K562 (cell line): ENCODE results near the gene BMI1. TPM values are rescaled to one million over a fixed set of nuclear protein-coding genes. Genes with fewer than 3 reads are reported as not detected.

Experiments used
- ATAC-seq: fragments of 200-7000 bp; cut with Tn5 transposase; 3 replicates; pipeline ENCODE4 v1.9.1; 2020; ENCODE audit warnings: moderate library complexity
- BruUV-seq: library from RNA; stranded (reverse); fragments of 400-500 nt; replicated peaks from 2 replicates; lab custom pipeline; 2021; lab: Mats Ljungman, UMichigan
- CTCF ChIA-PET: fragments of 300-600 bp; formaldehyde crosslinking; extraction: SDS; loops from one replicate; lab custom pipeline; 2021; ENCODE audit warnings: low intra/inter-chr PET ratio; lab: Yijun Ruan, JAX
- POLR2A ChIA-PET: fragments of 300-600, 350-650 bp; sonication (Branson Sonifier 250); formaldehyde crosslinking; extraction: SDS; loops from one replicate; lab custom pipeline; 2021; ENCODE audit warnings: antibody characterized with exemption, inconsistent platforms; lab: Yijun Ruan, JAX
- DNase-seq, 4 experiments: peaks; one replicate each; pipeline versions ENCODE4 v3.0.0 to v3.0.0-alpha.2; 2011 to 2018; ENCODE audit warnings: low spot score in 3 of 4, mixed read lengths in 3 of 4; ENCODE audit errors: extremely low read depth in 1 of 4
- FAIRE-seq: peaks from 2 replicates; lab custom pipeline; 2011; peaks lifted over from hg19 to GRCh38; lab: Jason Lieb, UNC
- H2AFZ ChIP-seq: 2 replicates; pipeline ENCODE4 v1.6.0; 2011; ENCODE audit warnings: low read depth, low read length, control low read depth, inconsistent platforms
- H3K27ac ChIP-seq: fragments of 200-600 bp; 3 replicates; pipeline ENCODE4 v1.8.0; 2011; ENCODE audit warnings: low read depth, mild to moderate bottlenecking, control low read depth, inconsistent platforms, low read length, moderate library complexity, mixed read lengths; ENCODE audit errors: extremely low read depth
- H3K27me3 ChIP-seq, 2 experiments: fragments of 300-600 bp in 1 of 2; 2 replicates in 1 of 2; 3 replicates in 1 of 2; pipeline versions ENCODE4 v1.6.0 to v1.8.0; 2011; ENCODE audit warnings: inconsistent platforms in 2 of 2, low read length in 2 of 2, mild to moderate bottlenecking in 1 of 2, mixed read lengths in 1 of 2, moderate library complexity in 1 of 2; ENCODE audit not compliant: control insufficient read depth in 2 of 2, insufficient read depth in 2 of 2
- H3K36me3 ChIP-seq: fragments of 300-600 bp; 3 replicates; pipeline ENCODE4 v1.8.0; 2011; ENCODE audit warnings: mild to moderate bottlenecking, low read length, inconsistent platforms; ENCODE audit not compliant: control insufficient read depth, insufficient read depth
- H3K4me1 ChIP-seq, 2 experiments: fragments of 200-600 bp in 1 of 2; replicated peaks in 1 of 2; 2 replicates in 1 of 2; 3 replicates in 1 of 2; pipeline versions ENCODE4 v1.5.1 to v1.8.0; 2011; ENCODE audit warnings: inconsistent platforms in 2 of 2, low read length in 2 of 2, mild to moderate bottlenecking in 1 of 2, mixed read lengths in 1 of 2, moderate library complexity in 1 of 2; ENCODE audit not compliant: control insufficient read depth in 2 of 2, insufficient read depth in 2 of 2
- H3K4me2 ChIP-seq: 2 replicates; pipeline ENCODE4 v1.6.1; 2011; ENCODE audit warnings: low read length, control low read depth, inconsistent platforms, mixed read lengths; ENCODE audit not compliant: insufficient read depth
- H3K4me3 ChIP-seq: fragments of 200-600 bp; sonication (generic), shearing (Covaris generic); 2 replicates; pipeline ENCODE4 v1.5.1; 2016; ENCODE audit warnings: control low read depth, inconsistent platforms
- H3K79me2 ChIP-seq: fragments of 200-600 bp; 3 replicates; pipeline ENCODE4 v1.8.0; 2011; ENCODE audit warnings: low read length, inconsistent platforms; ENCODE audit not compliant: control insufficient read depth, insufficient read depth
- H3K9ac ChIP-seq, 2 experiments: 2 replicates each; pipeline versions ENCODE4 v1.6.0 to v1.6.1; 2011; ENCODE audit warnings: low read depth in 2 of 2, low read length in 2 of 2, control low read depth in 1 of 2, inconsistent platforms in 1 of 2, mild to moderate bottlenecking in 1 of 2, mixed read lengths in 1 of 2; ENCODE audit not compliant: insufficient read depth in 1 of 2
- H3K9me1 ChIP-seq: one replicate; pipeline ENCODE4 v1.6.0; 2011; ENCODE audit warnings: inconsistent platforms, mild to moderate bottlenecking, low read length, moderate library complexity; ENCODE audit not compliant: control insufficient read depth, insufficient read depth
- H3K9me3 ChIP-seq: replicated peaks from 2 replicates; pipeline ENCODE4 v1.5.1; 2011; ENCODE audit warnings: low read depth, low read length, inconsistent platforms; ENCODE audit not compliant: control insufficient read depth, insufficient read depth
- H4K20me1 ChIP-seq: replicated peaks from 2 replicates; pipeline ENCODE4 v1.6.1; 2011; ENCODE audit warnings: low read length, inconsistent platforms, mixed read lengths; ENCODE audit not compliant: control insufficient read depth, insufficient read depth
- ADNP ChIP-seq: fragments of 200-800 bp; sonication (Bioruptor generic); IDR thresholded peaks from 2 replicates; pipeline ENCODE4 v1.6.1; 2016; ENCODE audit warnings: missing genetic modification characterization, missing compliant biosample characterization
- BRD4 ChIP-seq: fragments of 200-600 bp; sonication (generic); IDR thresholded peaks from 2 replicates; pipeline ENCODE4 v1.6.1; 2017; ENCODE audit warnings: inconsistent platforms
- CREB3L1 ChIP-seq: fragments of 450-650 bp; IDR thresholded peaks from 2 replicates; pipeline ENCODE4 v1.6.1; 2014; ENCODE audit warnings: low read depth, mild to moderate bottlenecking, moderate library complexity, borderline replicate concordance
- ELF2 ChIP-seq: fragments of 250-450 bp; sonication (Bioruptor Pico); IDR thresholded peaks from 2 replicates; pipeline ENCODE4 v1.5.0; 2021; ENCODE audit warnings: mild to moderate bottlenecking
- ILK ChIP-seq: fragments of 450-650 bp; IDR thresholded peaks from 2 replicates; pipeline ENCODE4 v1.6.1; 2016; ENCODE audit warnings: missing genetic modification characterization, low read depth, mild to moderate bottlenecking, missing compliant biosample characterization, moderate library complexity, borderline replicate concordance
- MAFG ChIP-seq: fragments of 450-650 bp; conservative IDR thresholded peaks from 2 replicates; pipeline ENCODE4 v1.6.1; 2016; ENCODE audit warnings: missing genetic modification characterization, missing compliant biosample characterization
- PHB2 ChIP-seq: fragments of 450-650 bp; IDR thresholded peaks from 2 replicates; pipeline ENCODE4 v1.6.1; 2017; ENCODE audit warnings: low read depth
- RAD51 ChIP-seq: fragments of 450-650 bp; IDR thresholded peaks from 2 replicates; pipeline ENCODE4 v1.7.1; 2016; ENCODE audit warnings: low read depth, mild to moderate bottlenecking, borderline replicate concordance
- SAP30 ChIP-seq: fragments of 200-600 bp; sonication (generic); IDR thresholded peaks from 2 replicates; pipeline ENCODE4 v1.6.1; 2012; ENCODE audit warnings: borderline replicate concordance, low read depth, mild to moderate bottlenecking, moderate library complexity, low read length, control low read depth, inconsistent platforms; ENCODE audit not compliant: insufficient read depth, poor library complexity, severe bottlenecking
- SIRT6 ChIP-seq: IDR thresholded peaks from one replicate; pipeline ENCODE4 v1.6.1; 2012; ENCODE audit warnings: low read depth, mild to moderate bottlenecking, control low read depth, inconsistent platforms, low read length, moderate library complexity
- SIX5 ChIP-seq, 2 experiments: IDR thresholded peaks; 2 replicates each; pipeline ENCODE4 v1.6.1; 2011; ENCODE audit warnings: low read length in 2 of 2, borderline replicate concordance in 1 of 2, low read depth in 1 of 2, mild to moderate bottlenecking in 1 of 2, moderate library complexity in 1 of 2; ENCODE audit not compliant: insufficient read depth in 1 of 2
- SMARCC2 ChIP-seq: fragments of 450-650 bp; IDR thresholded peaks from 2 replicates; pipeline ENCODE4 v1.6.1; 2017; ENCODE audit warnings: antibody characterized with exemption, moderate library complexity, mild to moderate bottlenecking, low read depth
- SOX6 ChIP-seq: fragments of 450-650 bp; IDR thresholded peaks from 2 replicates; pipeline ENCODE4 v1.6.1; 2014; ENCODE audit warnings: mild to moderate bottlenecking
- TCF15 ChIP-seq: fragments of 250-450 bp; sonication (Bioruptor Pico); IDR thresholded peaks from 2 replicates; pipeline ENCODE4 v1.8.0; 2022; ENCODE audit warnings: moderate library complexity, mild to moderate bottlenecking, inconsistent platforms
- THRB ChIP-seq: fragments of 450-650 bp; formaldehyde crosslinking; conservative IDR thresholded peaks from 2 replicates; pipeline ENCODE4 v1.4.0; 2022; ENCODE audit warnings: mild to moderate bottlenecking, missing genetic modification characterization
- ZNF121 ChIP-seq: sonication (generic); formaldehyde crosslinking; conservative IDR thresholded peaks from 2 replicates; pipeline ENCODE4 v1.8.0; 2022; ENCODE audit warnings: missing genetic modification reagents
- ZNF436 ChIP-seq: fragments of 250-450, 450-650 bp; sonication (Bioruptor Pico); formaldehyde crosslinking; IDR thresholded peaks from 2 replicates; pipeline ENCODE4 v1.7.0; 2020; ENCODE audit warnings: mild to moderate bottlenecking
- ZNF583 ChIP-seq: fragments of 250-450 bp; sonication (Bioruptor Pico); IDR thresholded peaks from 2 replicates; pipeline ENCODE4 v1.4.0; 2020
- ZNF785 ChIP-seq: fragments of 250-450 bp; sonication (Bioruptor Pico); IDR thresholded peaks from 2 replicates; pipeline ENCODE4 v1.4.0; 2020; ENCODE audit warnings: mild to moderate bottlenecking
- WGBS: fragments of 100-300 bp; shearing (Covaris generic); methylation state at CpG from one replicate; pipeline ENCODE4 v1.1.6; 2016; ENCODE audit warnings: low coverage, mixed read lengths; ENCODE audit not compliant: insufficient coverage; ENCODE audit errors: missing lambda C conversion rate; 5-methylcytosine and 5-hydroxymethylcytosine counted together
- in situ Hi-C: fragments of 300-500 bp; cut with MboI; formaldehyde crosslinking; loops from 4 replicates; pipeline ENCODE4 v1.15.0; 2018; ENCODE audit warnings: inconsistent platforms, mixed read lengths
- intact Hi-C: fragments of 100-400 bp; cut with micrococcal nuclease; formaldehyde crosslinking; loops from 2 replicates; pipeline ENCODE4 v1.14.2; 2022
- polyA plus RNA-seq, 8 experiments: library from polyadenylated mRNA; depleted of rRNA in 4 of 8; stranded (reverse) in 5 of 8; unstranded in 3 of 8; fragments of >200 nt; fragmentation: Nextera tagmentation in 2 of 8; fragmentation: Illumina TruSeq in 1 of 8; extraction: Ambion mirVana in 2 of 8; extraction: Trizol in 1 of 8; gene quantifications; 2 replicates each; pipeline versions ENCODE4 v1.2.1 to v1.2.3, GENCODE V29; 2011 to 2014; ENCODE audit warnings: inconsistent platforms in 1 of 8, missing spikeins in 1 of 8
- total RNA-seq, 7 experiments: library from RNA; depleted of rRNA in 6 of 7; stranded (reverse); fragments of >200 nt in 6 of 7; fragmentation: Illumina TruSeq in 2 of 7; extraction: Trizol in 2 of 7; gene quantifications; 2 replicates each; pipeline versions ENCODE4 v1.2.1 to v1.2.3, GENCODE V29; 2011 to 2021; ENCODE audit warnings: low replicate concordance in 1 of 7

BMI1 gene
- total and polyA plus RNA-seq, 9 of the 15 experiments (the other 6 are each of a cell fraction or from before 2014, with no cell fraction given): 21.4 to 103 (median 70.8) TPM

GRCh38 chr10:22344249-22344648 lies 23.4 kb downstream of the BMI1 start:
- 94% methylated on average over 1 of the region's 1 CpG for WGBS
- intact Hi-C loops (loop anchor here (5.0 kb wide), 1 partner anchor 73 kb away; no protein-coding TSS in a partner anchor), in situ Hi-C loops (no loop called here)
- H3K4me1 ChIP-seq: peaks cover 5 to 15% of the 10 kb centered on the region in 2 experiments; a peak in 4 of 5 replicates
- DNase-seq (no peak), ATAC-seq (no peak), FAIRE-seq (no peak)
- BruUV-seq: no TSS peak
- ChIA-PET POLR2A (interaction anchor here (0.7 to 2.1 kb wide), 2 partner anchors 12 to 710 kb away, joined by 3 to 6 read pairs; no protein-coding TSS in a partner anchor), CTCF (no interaction called here)
- TF ChIP-seq CREB3L1 (no peak), PHB2 (no peak), THRB (CRISPR knock-in tag) (no peak), RAD51 (no peak), TCF15 (CRISPR knock-in tag) (no peak), ZNF785 (no peak), ZNF436 (CRISPR knock-in tag) (no peak), SMARCC2 (no peak), SOX6 (no peak), ZNF583 (CRISPR knock-in tag) (no peak), ADNP (no peak), SIRT6 (no peak), SAP30 (no peak), ZNF121 (CRISPR knock-in tag) (no peak), ELF2 (CRISPR knock-in tag) (no peak), MAFG (no peak), ILK (no peak), SIX5 (IDR thresholded peaks at IDR 0.05; ENCODE audit: borderline replicate concordance in 1 of 2, insufficient read depth in 1 of 2, low read depth in 1 of 2, low read length in 2 of 2) (no peak), BRD4 (no peak)
- no peaks in the 10 kb centered on the region for H4K20me1 ChIP-seq
- no peak overlapping the region for H3K9ac ChIP-seq
- H3K36me3 ChIP-seq: no peaks in the 10 kb centered on the region
- no peaks in the 10 kb centered on the region for H3K9me1 ChIP-seq
- H3K79me2 ChIP-seq: no peaks in the 10 kb centered on the region
- no peak overlapping the region for H3K4me2 ChIP-seq
- no peaks in the 10 kb centered on the region; the same call in 1 of the 2 replicates for H3K9me3 ChIP-seq
- no peak overlapping the region for H3K4me3 ChIP-seq
- H3K27ac ChIP-seq: no peak overlapping the region
- no peaks in the 10 kb centered on the region for H3K27me3 ChIP-seq
- H2AFZ ChIP-seq: no peak overlapping the region
